GM10248 (cell line): ENCODE measurements around the gene TMED5.

ENCODE experiments used
- CTCF ChIA-PET: fragments of 300-600 bp; sonication (Branson Sonifier 250); formaldehyde crosslinking; extraction: SDS; loops from one replicate; lab custom pipeline; 2021; ENCODE audit warnings: antibody characterized with exemption; lab: Yijun Ruan, JAX
- POLR2A ChIA-PET: fragments of 350-650 bp; sonication (Branson Sonifier 250); formaldehyde crosslinking; extraction: SDS; loops from one replicate; lab custom pipeline; 2020; ENCODE audit warnings: antibody characterized with exemption; lab: Yijun Ruan, JAX
- DNase-seq: peaks from one replicate; pipeline ENCODE4 v3.0.0; 2012; ENCODE audit errors: extremely low spot score
- TF ChIP-seq, protein P1 (sequence below): IDR thresholded peaks from 2 replicates; pipeline ENCODE4 v1.5.1; 2012; ENCODE audit warnings: mild to moderate bottlenecking, low read depth; ENCODE audit errors: extremely low read depth, missing control alignments, control extremely low read depth

Gene TMED5

GRCh38 chr1:93106226-93106625 lies 74.0 kb downstream of the TMED5 start:
- TF ChIP-seq, protein P1, sequence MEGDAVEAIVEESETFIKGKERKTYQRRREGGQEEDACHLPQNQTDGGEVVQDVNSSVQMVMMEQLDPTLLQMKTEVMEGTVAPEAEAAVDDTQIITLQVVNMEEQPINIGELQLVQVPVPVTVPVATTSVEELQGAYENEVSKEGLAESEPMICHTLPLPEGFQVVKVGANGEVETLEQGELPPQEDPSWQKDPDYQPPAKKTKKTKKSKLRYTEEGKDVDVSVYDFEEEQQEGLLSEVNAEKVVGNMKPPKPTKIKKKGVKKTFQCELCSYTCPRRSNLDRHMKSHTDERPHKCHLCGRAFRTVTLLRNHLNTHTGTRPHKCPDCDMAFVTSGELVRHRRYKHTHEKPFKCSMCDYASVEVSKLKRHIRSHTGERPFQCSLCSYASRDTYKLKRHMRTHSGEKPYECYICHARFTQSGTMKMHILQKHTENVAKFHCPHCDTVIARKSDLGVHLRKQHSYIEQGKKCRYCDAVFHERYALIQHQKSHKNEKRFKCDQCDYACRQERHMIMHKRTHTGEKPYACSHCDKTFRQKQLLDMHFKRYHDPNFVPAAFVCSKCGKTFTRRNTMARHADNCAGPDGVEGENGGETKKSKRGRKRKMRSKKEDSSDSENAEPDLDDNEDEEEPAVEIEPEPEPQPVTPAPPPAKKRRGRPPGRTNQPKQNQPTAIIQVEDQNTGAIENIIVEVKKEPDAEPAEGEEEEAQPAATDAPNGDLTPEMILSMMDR, result no peak
- CTCF ChIA-PET, result no interaction called here
- POLR2A ChIA-PET, result no interaction called here
- DNase-seq, result no peak

DNA sequence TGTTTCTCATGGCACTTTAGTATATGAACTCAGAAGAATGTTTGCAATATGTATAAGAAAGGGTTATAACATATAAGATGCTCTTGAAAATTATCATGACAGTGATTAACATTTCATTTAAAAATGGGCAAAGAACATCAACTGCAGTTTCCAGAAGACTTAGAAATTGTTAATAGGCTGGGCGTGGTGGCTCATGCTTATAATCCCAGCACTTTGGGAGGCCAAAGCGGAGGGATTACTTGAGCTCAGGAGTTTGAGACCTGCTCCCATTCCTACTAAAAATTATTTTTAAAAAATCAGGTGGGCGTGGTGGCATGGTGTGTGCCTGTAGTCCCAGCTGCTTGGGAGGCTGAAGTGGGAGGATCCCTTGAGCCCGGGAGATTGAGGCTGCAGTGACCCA lies 78.1 kb downstream of the TMED5 start:
- DNase-seq, result no peak
- ChIA-PET CTCF (interaction anchor here (0.8 to 1.5 kb wide), 7 partner anchors 8 to 123 kb away, joined by 3 read pairs; partner anchors contain the start of gene MTF2), POLR2A (no interaction called here)
- TF ChIP-seq, protein P1, result no peak
